SK-N-SH treated with all-trans-retinoic acid at 6 μM for 48 hours (cell line): ENCODE measurements around the gene HMX2.

Experiments
- ATAC-seq: fragments of 200-7000 bp; cut with Tn5 transposase; 3 replicates; pipeline ENCODE4 v1.9.1; 2020; ENCODE audit warnings: mild to moderate bottlenecking, moderate library complexity
- ARNTL ChIP-seq: fragments of 450-650 bp; formaldehyde crosslinking; IDR thresholded peaks from 2 replicates; pipeline ENCODE4 v1.5.0; 2020; ENCODE audit warnings: low read depth, mild to moderate bottlenecking, moderate library complexity, borderline replicate concordance
- BACH2 ChIP-seq: fragments of 250-450 bp; sonication (Bioruptor Pico); IDR thresholded peaks from 2 replicates; pipeline ENCODE4 v1.9.0; 2021; ENCODE audit warnings: mild to moderate bottlenecking, borderline replicate concordance
- CSDC2 ChIP-seq: fragments of 250-450 bp; sonication (Bioruptor Pico); IDR thresholded peaks from 2 replicates; pipeline ENCODE4 v1.5.0; 2020; ENCODE audit warnings: mild to moderate bottlenecking, moderate library complexity
- CSRNP3 ChIP-seq: fragments of 250-450 bp; sonication (Bioruptor Pico); IDR thresholded peaks from 2 replicates; pipeline ENCODE4 v1.5.1; 2021; ENCODE audit warnings: mild to moderate bottlenecking, moderate library complexity
- ISL1 ChIP-seq: fragments of 250-450 bp; sonication (Bioruptor Pico); IDR thresholded peaks from 2 replicates; pipeline ENCODE4 v2.1.2; 2022; ENCODE audit warnings: mild to moderate bottlenecking, moderate library complexity
- POU6F1 ChIP-seq: fragments of 250-450 bp; sonication (Bioruptor Pico); IDR thresholded peaks from 2 replicates; pipeline ENCODE4 v1.8.0; 2021; ENCODE audit warnings: low read depth, mild to moderate bottlenecking, moderate library complexity, borderline replicate concordance
- SNAI2 ChIP-seq: fragments of 250-450 bp; sonication (Bioruptor Pico); IDR thresholded peaks from 2 replicates; pipeline ENCODE4 v1.5.0; 2020; ENCODE audit warnings: mild to moderate bottlenecking, moderate library complexity
- TCF4 ChIP-seq: fragments of 250-450 bp; sonication (Bioruptor Pico); IDR thresholded peaks from 2 replicates; pipeline ENCODE4 v1.8.0; 2021; ENCODE audit warnings: mild to moderate bottlenecking, moderate library complexity, borderline replicate concordance
- TOX ChIP-seq: fragments of 250-450 bp; sonication (Bioruptor Pico); IDR thresholded peaks from 2 replicates; pipeline ENCODE4 v1.8.0; 2021; ENCODE audit warnings: mild to moderate bottlenecking, moderate library complexity, borderline replicate concordance
- ZC3H10 ChIP-seq: fragments of 250-450 bp; sonication (Bioruptor Pico); IDR thresholded peaks from 2 replicates; pipeline ENCODE4 v1.5.1; 2021; ENCODE audit warnings: mild to moderate bottlenecking, moderate library complexity
- ZFP30 ChIP-seq: fragments of 450-650 bp; formaldehyde crosslinking; IDR thresholded peaks from 2 replicates; pipeline ENCODE4 v1.5.0; 2022; ENCODE audit warnings: mild to moderate bottlenecking, moderate library complexity
- ZNF565 ChIP-seq: fragments of 450-650 bp; formaldehyde crosslinking; conservative IDR thresholded peaks from 2 replicates; pipeline ENCODE4 v1.5.0; 2020; ENCODE audit warnings: low read depth, mild to moderate bottlenecking, moderate library complexity
- ZNF70 ChIP-seq: fragments of 450-650 bp; formaldehyde crosslinking; IDR thresholded peaks from 2 replicates; pipeline ENCODE4 v1.5.0; 2020; ENCODE audit warnings: mild to moderate bottlenecking, moderate library complexity
- ZNF8 ChIP-seq: fragments of 450-650 bp; formaldehyde crosslinking; IDR thresholded peaks from 2 replicates; pipeline ENCODE4 v1.5.0; 2020; ENCODE audit warnings: mild to moderate bottlenecking, moderate library complexity
- TF ChIP-seq, protein P1 (sequence below): fragments of 250-450 bp; sonication (Bioruptor Pico); IDR thresholded peaks from 2 replicates; pipeline ENCODE4 v1.5.1; 2020; ENCODE audit warnings: low read depth, mild to moderate bottlenecking, moderate library complexity
- TF ChIP-seq, protein P2 (sequence below): fragments of 250-450 bp; sonication (Bioruptor Pico); IDR thresholded peaks from 2 replicates; pipeline ENCODE4 v1.5.0; 2020; ENCODE audit warnings: mild to moderate bottlenecking, moderate library complexity
- TF ChIP-seq, protein P3 (sequence below): fragments of 250-450 bp; sonication (Bioruptor Pico); IDR thresholded peaks from 2 replicates; pipeline ENCODE4 v1.8.0; 2020; ENCODE audit warnings: mild to moderate bottlenecking, moderate library complexity, borderline replicate concordance

The HMX2 gene

DNA sequence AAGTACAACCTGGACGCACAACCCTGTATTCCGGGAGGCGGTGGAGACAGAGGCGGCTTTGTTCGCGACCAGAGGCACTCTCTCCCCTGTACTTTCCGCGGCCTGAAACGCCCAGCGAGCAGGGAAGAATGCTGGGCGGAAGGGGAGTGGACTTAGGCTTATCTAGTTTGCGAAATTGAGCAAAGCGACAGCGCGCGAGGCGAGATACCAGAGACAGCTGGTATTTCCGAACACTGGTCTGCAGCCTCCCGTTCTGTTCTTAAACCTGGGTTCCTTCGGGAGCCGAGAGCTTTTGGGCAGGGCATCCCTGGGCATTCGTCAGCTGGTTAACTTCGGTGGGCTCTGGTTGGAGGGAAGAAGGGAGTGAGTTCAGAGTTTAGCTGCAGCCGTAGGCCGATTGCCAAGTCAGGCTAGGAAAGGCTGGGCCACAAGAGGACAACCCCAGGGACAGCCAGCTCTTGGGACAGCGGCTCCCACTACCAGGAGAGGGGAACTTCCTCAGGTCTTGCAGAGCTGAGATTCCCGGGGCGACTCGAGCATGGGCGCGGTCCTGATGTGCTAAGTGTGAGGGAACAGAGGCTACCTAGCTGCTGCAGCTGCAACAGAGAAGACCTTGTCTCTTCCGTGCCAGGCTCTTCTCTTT, 8.3 kb upstream of the HMX2 start:
- peak; percentile 7; the same call in 1 of the 3 replicates for ATAC-seq
- no peak for TF ChIP-seq CSRNP3 (CRISPR knock-in tag)
- TF ChIP-seq, protein P1, sequence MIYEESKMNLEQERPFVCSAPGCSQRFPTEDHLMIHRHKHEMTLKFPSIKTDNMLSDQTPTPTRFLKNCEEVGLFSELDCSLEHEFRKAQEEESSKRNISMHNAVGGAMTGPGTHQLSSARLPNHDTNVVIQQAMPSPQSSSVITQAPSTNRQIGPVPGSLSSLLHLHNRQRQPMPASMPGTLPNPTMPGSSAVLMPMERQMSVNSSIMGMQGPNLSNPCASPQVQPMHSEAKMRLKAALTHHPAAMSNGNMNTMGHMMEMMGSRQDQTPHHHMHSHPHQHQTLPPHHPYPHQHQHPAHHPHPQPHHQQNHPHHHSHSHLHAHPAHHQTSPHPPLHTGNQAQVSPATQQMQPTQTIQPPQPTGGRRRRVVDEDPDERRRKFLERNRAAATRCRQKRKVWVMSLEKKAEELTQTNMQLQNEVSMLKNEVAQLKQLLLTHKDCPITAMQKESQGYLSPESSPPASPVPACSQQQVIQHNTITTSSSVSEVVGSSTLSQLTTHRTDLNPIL (CRISPR knock-in tag), result no peak
- TF ChIP-seq BACH2, result no peak
- TF ChIP-seq ZC3H10 (CRISPR knock-in tag), result no peak
- TF ChIP-seq, protein P2, sequence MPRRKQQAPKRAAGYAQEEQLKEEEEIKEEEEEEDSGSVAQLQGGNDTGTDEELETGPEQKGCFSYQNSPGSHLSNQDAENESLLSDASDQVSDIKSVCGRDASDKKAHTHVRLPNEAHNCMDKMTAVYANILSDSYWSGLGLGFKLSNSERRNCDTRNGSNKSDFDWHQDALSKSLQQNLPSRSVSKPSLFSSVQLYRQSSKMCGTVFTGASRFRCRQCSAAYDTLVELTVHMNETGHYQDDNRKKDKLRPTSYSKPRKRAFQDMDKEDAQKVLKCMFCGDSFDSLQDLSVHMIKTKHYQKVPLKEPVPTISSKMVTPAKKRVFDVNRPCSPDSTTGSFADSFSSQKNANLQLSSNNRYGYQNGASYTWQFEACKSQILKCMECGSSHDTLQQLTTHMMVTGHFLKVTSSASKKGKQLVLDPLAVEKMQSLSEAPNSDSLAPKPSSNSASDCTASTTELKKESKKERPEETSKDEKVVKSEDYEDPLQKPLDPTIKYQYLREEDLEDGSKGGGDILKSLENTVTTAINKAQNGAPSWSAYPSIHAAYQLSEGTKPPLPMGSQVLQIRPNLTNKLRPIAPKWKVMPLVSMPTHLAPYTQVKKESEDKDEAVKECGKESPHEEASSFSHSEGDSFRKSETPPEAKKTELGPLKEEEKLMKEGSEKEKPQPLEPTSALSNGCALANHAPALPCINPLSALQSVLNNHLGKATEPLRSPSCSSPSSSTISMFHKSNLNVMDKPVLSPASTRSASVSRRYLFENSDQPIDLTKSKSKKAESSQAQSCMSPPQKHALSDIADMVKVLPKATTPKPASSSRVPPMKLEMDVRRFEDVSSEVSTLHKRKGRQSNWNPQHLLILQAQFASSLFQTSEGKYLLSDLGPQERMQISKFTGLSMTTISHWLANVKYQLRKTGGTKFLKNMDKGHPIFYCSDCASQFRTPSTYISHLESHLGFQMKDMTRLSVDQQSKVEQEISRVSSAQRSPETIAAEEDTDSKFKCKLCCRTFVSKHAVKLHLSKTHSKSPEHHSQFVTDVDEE (CRISPR knock-in tag), result no peak
- TF ChIP-seq ZNF70 (CRISPR knock-in tag), result no peak

DNA sequence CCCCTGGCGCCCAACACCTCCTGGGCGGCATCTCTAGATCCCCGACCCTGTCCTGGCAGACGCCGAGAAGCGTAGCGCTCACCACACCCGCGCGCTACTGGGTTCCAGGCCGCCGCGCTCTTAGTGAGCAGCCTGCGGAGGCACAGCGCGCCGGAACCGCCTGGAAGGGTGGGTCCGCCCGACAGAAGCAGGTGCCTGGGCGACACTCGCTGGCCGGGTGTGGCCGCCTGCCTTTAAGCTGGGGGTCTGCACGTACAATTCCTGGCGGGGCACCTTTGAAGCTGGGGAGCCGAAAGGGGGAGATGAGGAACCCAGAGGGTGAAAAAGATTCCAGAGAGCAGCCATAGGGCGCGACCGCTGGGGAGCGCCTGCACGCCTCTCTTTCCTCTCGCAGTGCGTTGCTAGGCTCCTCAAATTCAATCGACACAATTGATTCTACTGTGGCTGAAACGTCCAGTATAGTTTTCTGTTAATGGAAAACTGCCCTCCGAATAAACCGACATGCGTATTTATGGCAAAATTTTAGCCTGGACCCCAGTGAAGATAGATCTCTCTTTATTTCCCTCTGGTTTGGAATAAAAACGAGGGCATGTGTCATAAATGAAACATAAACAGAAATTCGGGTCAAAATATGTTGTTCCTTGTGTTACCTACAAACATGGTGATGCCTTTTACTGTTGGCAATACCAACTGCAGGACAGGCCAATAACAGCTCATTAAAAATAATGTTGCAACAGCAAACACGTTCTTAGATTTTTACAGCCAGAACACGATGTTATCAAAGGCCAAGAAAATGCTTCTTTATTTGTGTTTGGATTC, 7.6 kb upstream of the HMX2 start:
- peak; percentile 26; the same call in 1 of the 3 replicates for ATAC-seq
- TF ChIP-seq ZNF565 (CRISPR knock-in tag), result no peak
- TF ChIP-seq SNAI2, result no peak
- TF ChIP-seq TOX (CRISPR knock-in tag), result no peak
- TF ChIP-seq TCF4 (CRISPR knock-in tag), result no peak
- no peak for TF ChIP-seq ZFP30
- TF ChIP-seq ZC3H10 (CRISPR knock-in tag), result no peak
- no peak for TF ChIP-seq POU6F1
- TF ChIP-seq ARNTL, result no peak

GRCh38 chr10:123140983-123141390, 6.9 kb upstream of the HMX2 start:
- ATAC-seq, result no peak
- TF ChIP-seq ZNF70 (CRISPR knock-in tag) (no peak), BACH2 (no peak), ARNTL (no peak), ISL1 (CRISPR knock-in tag) (no peak), TCF4 (CRISPR knock-in tag) (no peak), CSRNP3 (CRISPR knock-in tag) (no peak), CSDC2 (CRISPR knock-in tag) (no peak), SNAI2 (no peak), ZC3H10 (CRISPR knock-in tag) (no peak), ZNF8 (CRISPR knock-in tag) (no peak), ZFP30 (no peak)
- TF ChIP-seq, protein P1 (CRISPR knock-in tag), result no peak
- TF ChIP-seq, protein P3, sequence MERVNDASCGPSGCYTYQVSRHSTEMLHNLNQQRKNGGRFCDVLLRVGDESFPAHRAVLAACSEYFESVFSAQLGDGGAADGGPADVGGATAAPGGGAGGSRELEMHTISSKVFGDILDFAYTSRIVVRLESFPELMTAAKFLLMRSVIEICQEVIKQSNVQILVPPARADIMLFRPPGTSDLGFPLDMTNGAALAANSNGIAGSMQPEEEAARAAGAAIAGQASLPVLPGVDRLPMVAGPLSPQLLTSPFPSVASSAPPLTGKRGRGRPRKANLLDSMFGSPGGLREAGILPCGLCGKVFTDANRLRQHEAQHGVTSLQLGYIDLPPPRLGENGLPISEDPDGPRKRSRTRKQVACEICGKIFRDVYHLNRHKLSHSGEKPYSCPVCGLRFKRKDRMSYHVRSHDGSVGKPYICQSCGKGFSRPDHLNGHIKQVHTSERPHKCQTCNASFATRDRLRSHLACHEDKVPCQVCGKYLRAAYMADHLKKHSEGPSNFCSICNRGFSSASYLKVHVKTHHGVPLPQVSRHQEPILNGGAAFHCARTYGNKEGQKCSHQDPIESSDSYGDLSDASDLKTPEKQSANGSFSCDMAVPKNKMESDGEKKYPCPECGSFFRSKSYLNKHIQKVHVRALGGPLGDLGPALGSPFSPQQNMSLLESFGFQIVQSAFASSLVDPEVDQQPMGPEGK (CRISPR knock-in tag), result no peak
